ENCODE data around the gene SMAD7. TPM values are rescaled to one million over a fixed set of nuclear protein-coding genes. Genes with fewer than 3 reads are reported as not detected.

SMAD7 gene
- total and polyA plus RNA-seq, 10 of the 15 experiments (the other 5 are each of a cell fraction or from before 2014, with no cell fraction given): 1.3 to 22.5 (median 8.0) TPM

GRCh38 chr18:48893608-48894600 is 56.9 kb downstream of the SMAD7 start:
- TF ChIP-seq ESRRA (IDR thresholded peaks at IDR 0.05; ENCODE audit: low read length): no peak
- Histone ChIP-seq H3K9ac (ENCODE audit: control insufficient read depth, insufficient read depth, low read length) (no peak overlapping the region), H4K20me1 (ENCODE audit: control insufficient read depth, insufficient read depth) (no peaks in the 10 kb centered on the region), H2AFZ (ENCODE audit: control insufficient read depth, low read depth, low read length) (no peak overlapping the region), H3K4me3 (no peak overlapping the region), H3K4me1 (ENCODE audit: control insufficient read depth, insufficient read depth, low read length) (peaks cover 13% of the 10 kb centered on the region), H3K79me2 (ENCODE audit: control insufficient read depth, insufficient read depth, low read length) (no peaks in the 10 kb centered on the region), H3K27me3 (replicated peaks in 1 of 2; ENCODE audit: control insufficient read depth in 2 of 2, insufficient read depth in 2 of 2, low read length in 1 of 2) (no peaks in the 10 kb centered on the region), H3K9me3 (replicated peaks; ENCODE audit: control insufficient read depth, insufficient read depth, low read length) (no peaks in the 10 kb centered on the region), H3K36me3 (ENCODE audit: control insufficient read depth in 2 of 2, insufficient read depth in 2 of 2, low read length in 1 of 2) (no peaks in the 10 kb centered on the region), H3K4me2 (ENCODE audit: control insufficient read depth, insufficient read depth) (no peak overlapping the region), H3K27ac (ENCODE audit: control insufficient read depth, insufficient read depth) (no peak overlapping the region)
- SMC1A ChIA-PET (ENCODE audit: uncharacterized antibody, unreplicated experiment): interaction anchor here (0.7 kb wide), 1 partner anchor 14 kb away, joined by 3 read pairs; no protein-coding TSS in a partner anchor
- FAIRE-seq (no peak), ATAC-seq (no peak), DNase-seq (ENCODE audit: low read depth, low spot score) (no peak)
- in situ Hi-C loops (cut with MboI) (no loop called here), intact Hi-C loops (cut with micrococcal nuclease; ENCODE audit: unreplicated experiment) (no loop called here)
- BruUV-seq (replicated peaks): no TSS peak
- RAD21 ChIA-PET (ENCODE audit: unreplicated experiment): no interaction called here
- POLR2A ChIA-PET: interaction anchor here (0.9 kb wide), 1 partner anchor 11 kb away, joined by 3 read pairs; no protein-coding TSS in a partner anchor
- CTCF ChIA-PET: no interaction called here
- WGBS (ENCODE audit: insufficient coverage, insufficient replicate concordance, low lambda C conversion rate, missing lambda C conversion rate): 82% methylated on average over 25 of the region's 25 CpGs

GRCh38 chr18:48893061-48893607 is 57.6 kb downstream of the SMAD7 start:
- H3K4me3 ChIP-seq: no peak overlapping the region
- 72% methylated on average over 14 of the region's 14 CpGs for WGBS (ENCODE audit: insufficient coverage, insufficient replicate concordance, low lambda C conversion rate, missing lambda C conversion rate)
- no peaks in the 10 kb centered on the region for H3K27me3 ChIP-seq (replicated peaks in 1 of 2; ENCODE audit: control insufficient read depth in 2 of 2, insufficient read depth in 2 of 2, low read length in 1 of 2)
- DNase-seq (ENCODE audit: low read depth, low spot score): no peak
- no peak overlapping the region for H3K4me2 ChIP-seq (ENCODE audit: control insufficient read depth, insufficient read depth)
- no peak overlapping the region for H3K9ac ChIP-seq (ENCODE audit: control insufficient read depth, insufficient read depth, low read length)
- intact Hi-C loops (cut with micrococcal nuclease; ENCODE audit: unreplicated experiment) (no loop called here), in situ Hi-C loops (cut with MboI) (no loop called here)
- no TSS peak for BruUV-seq (replicated peaks)
- no peaks in the 10 kb centered on the region for H3K36me3 ChIP-seq (ENCODE audit: control insufficient read depth in 2 of 2, insufficient read depth in 2 of 2, low read length in 1 of 2)
- no peak for ATAC-seq
- H3K4me1 ChIP-seq (ENCODE audit: control insufficient read depth, insufficient read depth, low read length): peaks cover 13% of the 10 kb centered on the region
- no peak overlapping the region for H2AFZ ChIP-seq (ENCODE audit: control insufficient read depth, low read depth, low read length)
- no peak for FAIRE-seq
- CTCF ChIA-PET: no interaction called here
- SMC1A ChIA-PET (ENCODE audit: uncharacterized antibody, unreplicated experiment): no interaction called here
- no peaks in the 10 kb centered on the region for H3K79me2 ChIP-seq (ENCODE audit: control insufficient read depth, insufficient read depth, low read length)
- no peak overlapping the region for H3K27ac ChIP-seq (ENCODE audit: control insufficient read depth, insufficient read depth)
- POLR2A ChIA-PET: no interaction called here
- no peaks in the 10 kb centered on the region for H4K20me1 ChIP-seq (ENCODE audit: control insufficient read depth, insufficient read depth)
- no peaks in the 10 kb centered on the region for H3K9me3 ChIP-seq (replicated peaks; ENCODE audit: control insufficient read depth, insufficient read depth, low read length)
- TF ChIP-seq CREM (IDR thresholded peaks at IDR 0.05; ENCODE audit: low read depth): no peak
- RAD21 ChIA-PET (ENCODE audit: unreplicated experiment): no interaction called here
